ENCODE results near the gene EEF2KMT. TPM values are rescaled to one million over a fixed set of nuclear protein-coding genes. Genes with fewer than 3 reads are reported as not detected.

The EEF2KMT gene
- total RNA-seq, 2 donors from 2014 or later: 8.6 to 15.6 TPM

DNA sequence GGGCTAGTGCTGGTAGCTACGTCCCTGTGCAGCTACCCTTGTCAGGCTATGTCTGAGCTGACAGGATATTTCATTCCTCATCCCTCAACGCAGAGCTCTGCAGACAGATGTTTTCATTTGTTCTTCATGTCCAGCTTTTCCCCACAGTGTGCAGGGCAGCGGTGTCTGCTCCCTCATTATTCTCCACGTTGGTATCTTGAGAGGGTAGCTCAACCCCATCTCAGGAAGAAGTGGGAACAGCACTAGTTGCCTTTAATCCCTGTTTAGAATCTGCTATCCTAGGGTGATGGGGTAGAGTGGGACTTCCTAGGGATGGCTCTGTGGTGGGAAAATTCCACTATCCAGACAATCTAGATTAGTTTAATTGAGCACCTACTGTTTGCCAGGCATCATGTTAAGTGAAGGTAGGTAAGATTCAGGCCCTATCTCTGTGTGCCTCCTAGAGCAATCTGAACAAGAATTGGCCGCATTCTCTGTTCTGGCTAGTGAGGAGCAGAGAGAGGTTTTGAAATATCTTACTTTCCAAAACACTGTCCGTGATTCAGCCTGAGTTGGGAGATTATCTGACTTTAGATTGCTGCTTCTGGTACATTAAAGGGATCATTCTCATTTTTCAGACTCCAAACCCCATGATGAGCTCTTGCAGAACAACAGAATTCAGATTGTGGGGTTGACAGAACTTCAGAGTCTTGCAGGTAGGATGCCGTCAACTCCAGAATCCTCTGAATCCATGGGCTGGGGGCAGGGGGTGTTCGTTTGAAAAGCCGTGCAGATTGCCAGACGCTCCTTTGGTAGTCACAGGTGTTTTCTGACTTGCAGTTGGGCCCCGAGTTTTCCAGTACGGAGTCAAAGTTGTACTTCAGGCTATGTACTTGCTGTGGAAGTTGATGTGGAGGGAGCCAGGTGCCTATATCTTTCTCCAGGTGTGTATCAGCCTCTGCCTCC lies 25.0 kb downstream of the EEF2KMT start:
- peaks cover 33% of the 10 kb centered on the region for H3K36me3 Mint-ChIP-seq (ENCODE audit: low read depth)
- H3K27ac ChIP-seq (ENCODE audit: low read depth, low read length): no peak overlapping the region
- H3K27me3 ChIP-seq (ENCODE audit: control insufficient read depth, insufficient read depth, low read length, poor library complexity, severe bottlenecking): no peaks in the 10 kb centered on the region
- TF ChIP-seq, protein P1, sequence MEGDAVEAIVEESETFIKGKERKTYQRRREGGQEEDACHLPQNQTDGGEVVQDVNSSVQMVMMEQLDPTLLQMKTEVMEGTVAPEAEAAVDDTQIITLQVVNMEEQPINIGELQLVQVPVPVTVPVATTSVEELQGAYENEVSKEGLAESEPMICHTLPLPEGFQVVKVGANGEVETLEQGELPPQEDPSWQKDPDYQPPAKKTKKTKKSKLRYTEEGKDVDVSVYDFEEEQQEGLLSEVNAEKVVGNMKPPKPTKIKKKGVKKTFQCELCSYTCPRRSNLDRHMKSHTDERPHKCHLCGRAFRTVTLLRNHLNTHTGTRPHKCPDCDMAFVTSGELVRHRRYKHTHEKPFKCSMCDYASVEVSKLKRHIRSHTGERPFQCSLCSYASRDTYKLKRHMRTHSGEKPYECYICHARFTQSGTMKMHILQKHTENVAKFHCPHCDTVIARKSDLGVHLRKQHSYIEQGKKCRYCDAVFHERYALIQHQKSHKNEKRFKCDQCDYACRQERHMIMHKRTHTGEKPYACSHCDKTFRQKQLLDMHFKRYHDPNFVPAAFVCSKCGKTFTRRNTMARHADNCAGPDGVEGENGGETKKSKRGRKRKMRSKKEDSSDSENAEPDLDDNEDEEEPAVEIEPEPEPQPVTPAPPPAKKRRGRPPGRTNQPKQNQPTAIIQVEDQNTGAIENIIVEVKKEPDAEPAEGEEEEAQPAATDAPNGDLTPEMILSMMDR (conservative IDR thresholded peaks at IDR 0.05): no peak
- H3K9me3 Mint-ChIP-seq: no peaks in the 10 kb centered on the region
- peak overlapping the region; percentile 93 for H3K27ac Mint-ChIP-seq
- H3K4me3 Mint-ChIP-seq: peak overlapping the region; percentile 86
- H3K9ac ChIP-seq (ENCODE audit: extremely low read depth, low read length, poor library complexity, severe bottlenecking): peak overlapping the region; percentile 85
- H3K4me1 ChIP-seq (ENCODE audit: control insufficient read depth, insufficient read depth, low read length): no peaks in the 10 kb centered on the region
- no peak for DNase-seq
- peak overlapping the region; percentile 86 for H3K4me3 ChIP-seq (ENCODE audit: low read length)
- H3K9me3 ChIP-seq (ENCODE audit: control insufficient read depth, low read length): no peaks in the 10 kb centered on the region
- 73 to 76% methylated on average over 11 to 12 of the region's 12 CpGs for WGBS, 2 experiments (ENCODE audit: insufficient coverage in 1 of 2, insufficient read length in 1 of 2)
- no peaks in the 10 kb centered on the region for H3K4me1 Mint-ChIP-seq
- H3K36me3 ChIP-seq (ENCODE audit: control insufficient read depth, insufficient read depth, low read length): peaks cover 22% of the 10 kb centered on the region
- H3K27me3 Mint-ChIP-seq (ENCODE audit: insufficient read depth): peaks cover 2% of the 10 kb centered on the region

DNA sequence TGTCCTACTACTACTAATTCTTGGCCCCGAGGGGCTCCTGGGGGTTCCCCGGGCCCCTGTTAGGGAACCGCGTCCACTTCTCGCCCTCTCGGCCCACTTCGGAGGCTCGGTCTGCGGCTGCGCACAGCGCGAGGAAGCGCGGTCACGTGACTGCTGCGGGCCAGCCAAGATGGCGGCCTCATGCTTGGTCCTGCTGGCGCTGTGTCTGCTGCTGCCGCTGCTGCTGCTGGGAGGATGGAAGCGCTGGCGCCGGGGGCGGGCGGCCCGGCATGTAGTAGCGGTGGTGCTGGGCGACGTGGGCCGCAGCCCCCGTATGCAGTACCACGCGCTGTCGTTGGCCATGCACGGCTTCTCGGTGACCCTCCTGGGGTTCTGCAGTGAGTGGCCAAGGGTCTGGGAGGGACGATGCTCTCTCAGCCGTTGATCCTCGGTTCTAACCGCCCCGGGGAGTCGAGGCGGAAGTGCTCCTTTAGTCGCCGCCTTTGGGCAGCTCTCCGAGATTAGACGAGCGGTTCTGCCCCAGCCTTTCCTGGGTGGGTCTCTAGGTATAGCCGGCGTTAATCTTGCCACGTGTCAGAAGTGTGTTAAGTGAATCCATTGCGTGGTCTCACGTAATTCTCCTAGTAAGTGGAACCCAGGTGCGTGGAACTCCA lies 25.8 kb downstream of the EEF2KMT start, which contains the start of gene ALG1:
TSS of gene ALG1 (plus strand) at position 163 of the 653 bp plus-strand sequence. CDS start at position 170, 7 bp downstream.
- 2 to 6% methylated on average over 22 to 53 of the region's 53 CpGs for WGBS, 2 experiments (ENCODE audit: insufficient coverage in 1 of 2, insufficient read length in 1 of 2)
- Mint-ChIP-seq H3K4me3 (peak within 1 kb of the TSS; percentile 86), H3K9me3 (no peaks in the 10 kb centered on the region), H3K36me3 (ENCODE audit: low read depth) (peaks cover 28% of the 10 kb centered on the region), H3K27me3 (ENCODE audit: insufficient read depth) (peaks cover 2% of the 10 kb centered on the region), H3K4me1 (no peaks in the 10 kb centered on the region), H3K27ac (peak within 1 kb of the TSS; percentile 93)
- peak; percentile 94 for DNase-seq
- no peaks in the 10 kb centered on the region for H3K4me1 ChIP-seq (ENCODE audit: control insufficient read depth, insufficient read depth, low read length)
- H3K9me3 ChIP-seq (ENCODE audit: control insufficient read depth, low read length): no peaks in the 10 kb centered on the region
- peak within 1 kb of the TSS; percentile 42 for H3K27ac ChIP-seq (ENCODE audit: low read depth, low read length)
- peak within 1 kb of the TSS; percentile 85 for H3K9ac ChIP-seq (ENCODE audit: extremely low read depth, low read length, poor library complexity, severe bottlenecking)
- H3K4me3 ChIP-seq (ENCODE audit: low read length): peak within 1 kb of the TSS; percentile 86
- H3K27me3 ChIP-seq (ENCODE audit: control insufficient read depth, insufficient read depth, low read length, poor library complexity, severe bottlenecking): no peaks in the 10 kb centered on the region
- H3K36me3 ChIP-seq (ENCODE audit: control insufficient read depth, insufficient read depth, low read length): peaks cover 18% of the 10 kb centered on the region
- TF ChIP-seq, protein P1 (conservative IDR thresholded peaks at IDR 0.05): no peak

DNA sequence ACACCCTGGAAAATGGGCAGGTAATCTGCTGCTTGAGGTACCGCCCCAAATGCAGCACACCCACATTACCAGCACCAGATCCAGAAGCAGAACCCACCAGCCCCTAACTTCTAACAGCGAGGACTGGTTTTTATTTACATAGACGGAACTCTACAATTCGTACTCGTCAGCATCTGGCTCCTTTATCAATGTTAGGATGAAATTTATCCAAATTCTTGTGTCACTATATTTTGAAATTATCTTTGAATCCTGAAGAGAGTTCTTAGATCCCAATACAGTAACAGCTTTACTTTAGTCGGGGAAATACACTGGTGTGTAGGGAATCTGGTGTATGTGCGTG lies 26.3 kb downstream of the EEF2KMT start:
- Mint-ChIP-seq H3K27me3 (ENCODE audit: insufficient read depth) (peaks cover 2% of the 10 kb centered on the region), H3K27ac (no peak overlapping the region), H3K4me3 (peak overlapping the region; percentile 86), H3K4me1 (no peaks in the 10 kb centered on the region), H3K9me3 (no peaks in the 10 kb centered on the region), H3K36me3 (ENCODE audit: low read depth) (peaks cover 26% of the 10 kb centered on the region)
- H3K27ac ChIP-seq (ENCODE audit: low read depth, low read length): no peak overlapping the region
- no peak for DNase-seq
- TF ChIP-seq, protein P1 (conservative IDR thresholded peaks at IDR 0.05): no peak
- H3K4me1 ChIP-seq (ENCODE audit: control insufficient read depth, insufficient read depth, low read length): no peaks in the 10 kb centered on the region
- H3K36me3 ChIP-seq (ENCODE audit: control insufficient read depth, insufficient read depth, low read length): peaks cover 16% of the 10 kb centered on the region
- H3K9me3 ChIP-seq (ENCODE audit: control insufficient read depth, low read length): no peaks in the 10 kb centered on the region
- H3K9ac ChIP-seq (ENCODE audit: extremely low read depth, low read length, poor library complexity, severe bottlenecking): no peak overlapping the region
- 79 to 93% methylated on average over 4 to 7 of the region's 7 CpGs for WGBS, 2 experiments (ENCODE audit: insufficient coverage in 1 of 2, insufficient read length in 1 of 2)
- H3K4me3 ChIP-seq (ENCODE audit: low read length): peak overlapping the region; percentile 86
- no peaks in the 10 kb centered on the region for H3K27me3 ChIP-seq (ENCODE audit: control insufficient read depth, insufficient read depth, low read length, poor library complexity, severe bottlenecking)

All from endodermal cell (in vitro differentiated cells).